IMR-90 (cell line): ENCODE data around the gene RNF43. TPM values are rescaled to one million over a fixed set of nuclear protein-coding genes. Genes with fewer than 3 reads are reported as not detected.

Experiments used
- ATAC-seq: fragments of 200-7000 bp; cut with Tn5 transposase; 2 replicates; pipeline ENCODE4 v1.9.1; 2020; ENCODE audit warnings: low read depth, mild to moderate bottlenecking, moderate library complexity
- BruUV-seq: library from RNA; stranded (reverse); fragments of 400-500 nt; replicated peaks from 2 replicates; lab custom pipeline; 2021; lab: Mats Ljungman, UMichigan
- CTCF ChIA-PET: fragments of 300-600 bp; formaldehyde crosslinking; extraction: SDS; loops from one replicate; lab custom pipeline; 2021; ENCODE audit warnings: antibody characterized with exemption; lab: Yijun Ruan, JAX
- POLR2A ChIA-PET: fragments of 300-600 bp; sonication (Branson Sonifier 250); formaldehyde crosslinking; loops from one replicate; lab custom pipeline; 2022; ENCODE audit warnings: antibody characterized with exemption; ENCODE audit not compliant: unreplicated experiment; lab: Charles Lee
- DNase-seq: peaks from one replicate; pipeline ENCODE4 v3.0.0; 2013
- H2AFZ ChIP-seq: replicated peaks from 2 replicates; pipeline ENCODE3; 2013; ENCODE audit warnings: low read length, mild to moderate bottlenecking; ENCODE audit not compliant: poor library complexity
- H2AK5ac ChIP-seq: 2 replicates; pipeline ENCODE4 v1.6.1; 2013; ENCODE audit warnings: low read depth, low read length, inconsistent platforms
- H2AK9ac ChIP-seq: replicated peaks from 2 replicates; pipeline ENCODE3; 2013; ENCODE audit warnings: mild to moderate bottlenecking, low read depth, low read length, moderate library complexity; ENCODE audit not compliant: poor library complexity
- H2BK120ac ChIP-seq: 2 replicates; pipeline ENCODE4 v1.6.1; 2013; ENCODE audit warnings: low read depth, low read length, inconsistent platforms
- H2BK15ac ChIP-seq: 3 replicates; pipeline ENCODE4 v1.6.1; 2013; ENCODE audit warnings: low read depth, low read length, inconsistent platforms
- H2BK20ac ChIP-seq: 2 replicates; pipeline ENCODE4 v1.6.1; 2013; ENCODE audit warnings: low read depth, mild to moderate bottlenecking, inconsistent platforms, low read length, moderate library complexity
- H2BK5ac ChIP-seq: 2 replicates; pipeline ENCODE4 v1.6.1; 2013; ENCODE audit warnings: mild to moderate bottlenecking, low read depth, low read length, inconsistent platforms; ENCODE audit not compliant: poor library complexity, severe bottlenecking
- H3K14ac ChIP-seq: replicated peaks from 2 replicates; pipeline ENCODE4 v1.6.1; 2013; ENCODE audit warnings: low read depth, low read length, inconsistent platforms
- H3K18ac ChIP-seq: 2 replicates; pipeline ENCODE4 v1.6.1; 2013; ENCODE audit warnings: low read depth, low read length, control low read depth
- H3K23ac ChIP-seq: 2 replicates; pipeline ENCODE4 v1.6.1; 2013; ENCODE audit warnings: low read depth, low read length, inconsistent platforms
- H3K27ac ChIP-seq: 2 replicates; pipeline ENCODE4 v1.5.1; 2013; ENCODE audit warnings: mild to moderate bottlenecking, control low read depth, low read length; ENCODE audit not compliant: insufficient read depth
- H3K27me3 ChIP-seq: 2 replicates; pipeline ENCODE4 v1.6.1; 2013; ENCODE audit warnings: low read length; ENCODE audit not compliant: control insufficient read depth, insufficient read depth
- H3K36me3 ChIP-seq: 2 replicates; pipeline ENCODE4 v1.6.1; 2013; ENCODE audit warnings: low read length, mixed read lengths; ENCODE audit not compliant: control insufficient read depth, insufficient read depth
- H3K4ac ChIP-seq: 2 replicates; pipeline ENCODE4 v1.6.1; 2013; ENCODE audit warnings: low read depth, low read length, inconsistent platforms
- H3K4me1 ChIP-seq: 2 replicates; pipeline ENCODE4 v1.6.1; 2013; ENCODE audit warnings: low read length, mixed read lengths; ENCODE audit not compliant: control insufficient read depth, insufficient read depth
- H3K4me2 ChIP-seq: 2 replicates; pipeline ENCODE4 v1.6.1; 2013; ENCODE audit warnings: low read depth, mild to moderate bottlenecking, control low read depth, low read length, moderate library complexity
- H3K4me3 ChIP-seq: 2 replicates; pipeline ENCODE4 v1.5.1; 2013; ENCODE audit warnings: low read depth, mild to moderate bottlenecking, control low read depth, low read length, moderate library complexity; ENCODE audit not compliant: insufficient read depth
- H3K56ac ChIP-seq: 2 replicates; pipeline ENCODE4 v1.6.1; 2013; ENCODE audit warnings: low read length, inconsistent platforms; ENCODE audit not compliant: insufficient read depth; ENCODE audit errors: extremely low read depth
- H3K79me1 ChIP-seq, 2 experiments: 2 replicates each; pipeline ENCODE4 v1.6.1; 2013; ENCODE audit warnings: low read length in 2 of 2, inconsistent platforms in 1 of 2, low read depth in 1 of 2
- H3K9ac ChIP-seq: 2 replicates; pipeline ENCODE4 v1.6.1; 2013; ENCODE audit warnings: low read depth, low read length, control low read depth
- H3K9me1 ChIP-seq: 2 replicates; pipeline ENCODE4 v1.6.1; 2013; ENCODE audit warnings: low read length, inconsistent platforms; ENCODE audit not compliant: insufficient read depth
- H3K9me3 ChIP-seq: 2 replicates; pipeline ENCODE4 v1.6.1; 2013; ENCODE audit warnings: low read length; ENCODE audit not compliant: control insufficient read depth, insufficient read depth
- H4K20me1 ChIP-seq: 2 replicates; pipeline ENCODE4 v1.6.1; 2013; ENCODE audit warnings: low read length, inconsistent platforms; ENCODE audit not compliant: insufficient read depth
- H4K5ac ChIP-seq: 2 replicates; pipeline ENCODE4 v1.6.1; 2013; ENCODE audit warnings: mild to moderate bottlenecking, low read depth, low read length, control low read depth
- H4K8ac ChIP-seq, 2 experiments: 2 replicates each; pipeline ENCODE4 v1.6.1; 2013; ENCODE audit warnings: low read depth in 2 of 2, low read length in 2 of 2, control low read depth in 1 of 2, inconsistent platforms in 1 of 2
- H4K91ac ChIP-seq: 2 replicates; pipeline ENCODE4 v1.6.1; 2013; ENCODE audit warnings: low read depth, low read length, inconsistent platforms; ENCODE audit not compliant: insufficient read depth
- BHLHE40 ChIP-seq: fragments of 150-350 bp; IDR thresholded peaks from 2 replicates; pipeline ENCODE4 v1.6.1; 2016; ENCODE audit warnings: mild to moderate bottlenecking, low read depth, low read length
- CHD1 ChIP-seq: IDR thresholded peaks from 2 replicates; pipeline ENCODE4 v1.6.1; 2012; ENCODE audit warnings: low read depth, low read length, improper control_type of control experiment
- FOS ChIP-seq: fragments of 150-350 bp; IDR thresholded peaks from 2 replicates; pipeline ENCODE4 v1.6.1; 2016; ENCODE audit warnings: low read depth, low read length
- MAFK ChIP-seq: IDR thresholded peaks from 2 replicates; pipeline ENCODE4 v1.6.1; 2012; ENCODE audit warnings: low read depth, low read length, improper control_type of control experiment
- MXI1 ChIP-seq: IDR thresholded peaks from 2 replicates; pipeline ENCODE4 v1.6.1; 2012; ENCODE audit warnings: low read depth, mild to moderate bottlenecking, low read length, moderate library complexity, borderline replicate concordance
- RCOR1 ChIP-seq: IDR thresholded peaks from 2 replicates; pipeline ENCODE4 v1.6.1; 2012; ENCODE audit warnings: mild to moderate bottlenecking, low read length, improper control_type of control experiment; ENCODE audit not compliant: insufficient replicate concordance
- SMC3 ChIP-seq: fragments of 150-350 bp; IDR thresholded peaks from 2 replicates; pipeline ENCODE4 v1.6.1; 2016; ENCODE audit warnings: low read depth, mild to moderate bottlenecking, antibody characterized with exemption, low read length, moderate library complexity
- WGBS, 2 experiments: methylation state at CpG; one replicate each; pipeline versions ENCODE4 v1.1.5 to v1.1.7; 2013; ENCODE audit warnings: missing lambda C conversion rate in 2 of 2; ENCODE audit not compliant: insufficient read length in 1 of 2; ENCODE audit errors: extremely low coverage in 2 of 2; 5-methylcytosine and 5-hydroxymethylcytosine counted together
- dilution Hi-C: fragments of 300-500 bp; cut with HindIII; formaldehyde crosslinking; loops from one replicate; pipeline ENCODE4 v1.14.3; 2018; ENCODE audit warnings: low sequenced_read_pairs; ENCODE audit not compliant: unreplicated experiment
- in situ Hi-C: fragments of 300-500 bp; cut with MboI; formaldehyde crosslinking; loops from 3 replicates; pipeline ENCODE4 v1.14.3; 2019; ENCODE audit warnings: low sequenced_read_pairs, inconsistent platforms, mixed read lengths
- intact Hi-C: fragments of 100-400 bp; cut with micrococcal nuclease; formaldehyde crosslinking; loops from 2 replicates; pipeline ENCODE4 v1.10.0; 2022
- polyA plus RNA-seq, 3 experiments: library from polyadenylated mRNA; depleted of rRNA; stranded (reverse); fragments of >200 nt; gene quantifications; 2 replicates each; pipeline ENCODE4 v1.2.3, GENCODE V29; 2012; ENCODE audit warnings: low replicate concordance in 1 of 3
- total RNA-seq: library from RNA; depleted of rRNA; stranded (reverse); fragments of >200 nt; gene quantifications from 2 replicates; pipeline ENCODE4 v1.2.3, GENCODE V29; 2012

Gene RNF43
- total and polyA plus RNA-seq, 2 of the 4 experiments (the other 2 are of a cell fraction): under 0.01 TPM; not detected in 1

- H3K14ac ChIP-seq: no peak overlapping the region
- no peak overlapping the region for H3K56ac ChIP-seq
- H3K18ac ChIP-seq: no peak overlapping the region
- no peak overlapping the region for H4K91ac ChIP-seq
- BruUV-seq: no TSS peak
- no peak overlapping the region for H3K4ac ChIP-seq
- DNase-seq (no peak), ATAC-seq (no peak)
- no peak overlapping the region for H2BK15ac ChIP-seq
- H4K8ac ChIP-seq: no peak overlapping the region
- H4K5ac ChIP-seq: no peak overlapping the region
- no peak overlapping the region for H3K27ac ChIP-seq
- no peak overlapping the region for H2BK20ac ChIP-seq
- no CpG with 5 or more reads among the region's 5 CpGs for WGBS, 2 experiments
- intact Hi-C loops: no loop called here
- H3K79me1 ChIP-seq: no peaks in the 10 kb centered on the region
- no peak overlapping the region for H2AK5ac ChIP-seq
- ChIA-PET POLR2A (no interaction called here), CTCF (interaction anchor here (0.6 kb wide), 2 partner anchors 47 to 55 kb away, joined by 3 to 4 read pairs; no protein-coding TSS in a partner anchor)
- H3K4me1 ChIP-seq: no peaks in the 10 kb centered on the region
- no peak overlapping the region for H3K23ac ChIP-seq
- peaks cover 18% of the 10 kb centered on the region for H3K27me3 ChIP-seq
- H3K9me3 ChIP-seq: no peaks in the 10 kb centered on the region
- TF ChIP-seq CHD1 (no peak), MAFK (no peak), MXI1 (no peak), BHLHE40 (no peak), FOS (no peak), RCOR1 (no peak), SMC3 (no peak)
- no peak overlapping the region for H2AFZ ChIP-seq
- H2BK120ac ChIP-seq: no peak overlapping the region
- in situ Hi-C loops: no loop called here
- H2BK5ac ChIP-seq: no peak overlapping the region
- H4K20me1 ChIP-seq: no peaks in the 10 kb centered on the region
- H3K4me2 ChIP-seq: no peak overlapping the region
- H3K4me3 ChIP-seq: no peak overlapping the region
- H2AK9ac ChIP-seq: no peak overlapping the region
- no peaks in the 10 kb centered on the region for H3K36me3 ChIP-seq
- dilution Hi-C loops: no loop called here
- no peak overlapping the region for H3K9ac ChIP-seq
- no peaks in the 10 kb centered on the region for H3K9me1 ChIP-seq
Measured at GRCh38 chr17:58370309-58370708, 47.0 kb downstream of the RNF43 start.
